Islet of Langerhans (tissue), 1 donor: Measurements from ENCODE around the gene PACS2.
A peak's percentile ranks its signal among the peaks of the same experiment; 100 is the strongest.
"Not testable (repeated sequence)": the region's sequence is repeated elsewhere in the genome, so short reads cannot be mapped to it uniquely, and the experiment has no call there.

Experiments
- FAIRE-seq: peaks from one replicate; lab custom pipeline; 2011; peaks lifted over from hg19 to GRCh38; lab: Jason Lieb, UNC

The PACS2 gene

DNA sequence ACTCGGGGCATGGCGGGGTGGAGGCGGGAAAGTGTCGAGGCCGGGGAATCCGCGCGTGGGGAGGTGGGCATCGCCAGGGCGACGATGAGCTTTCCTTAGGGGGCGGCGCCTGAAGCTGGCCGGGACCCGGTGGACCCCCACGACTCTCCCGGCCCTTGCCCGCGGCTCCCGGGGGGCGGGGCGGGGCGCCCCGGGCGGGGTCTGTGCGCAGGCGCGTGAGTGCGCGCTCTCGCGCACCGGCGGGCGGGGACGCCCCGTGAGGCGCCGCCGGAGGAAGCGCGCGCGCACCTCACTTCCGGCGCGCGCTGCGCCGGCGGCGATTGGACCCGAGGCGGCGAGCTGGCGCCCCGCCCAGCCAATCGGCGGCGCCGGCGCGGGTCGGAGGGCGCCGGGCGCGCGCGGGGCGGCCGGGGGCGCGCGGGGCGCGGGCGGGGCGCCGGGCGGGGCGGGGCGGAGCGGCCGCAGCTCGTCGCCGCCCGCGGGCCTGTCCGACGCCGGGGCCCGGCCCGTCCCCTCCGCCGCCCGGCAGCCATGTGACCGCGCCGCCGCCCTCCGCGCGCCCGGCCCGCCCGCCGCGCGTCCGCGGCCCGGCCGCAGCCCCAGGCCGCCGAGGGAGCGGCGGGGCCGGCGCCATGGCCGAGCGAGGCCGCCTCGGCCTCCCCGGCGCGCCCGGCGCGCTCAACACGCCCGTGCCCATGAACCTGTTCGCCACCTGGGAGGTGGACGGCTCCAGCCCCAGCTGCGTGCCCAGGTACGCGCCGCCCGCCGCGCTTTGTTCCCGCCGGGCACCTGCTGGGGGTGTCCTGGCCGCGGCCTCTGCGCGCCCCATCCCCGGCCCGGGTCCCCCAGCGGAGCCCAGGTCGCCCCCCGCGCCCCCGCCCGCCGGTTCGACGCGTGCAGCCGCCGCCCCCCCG, at the start of gene PACS2:
Gene PACS2, plus strand, starts transcription at position 462 of the 914 bp plus-strand sequence. Its CDS starts 171 bp downstream, at position 633.
- no peak for FAIRE-seq

DNA sequence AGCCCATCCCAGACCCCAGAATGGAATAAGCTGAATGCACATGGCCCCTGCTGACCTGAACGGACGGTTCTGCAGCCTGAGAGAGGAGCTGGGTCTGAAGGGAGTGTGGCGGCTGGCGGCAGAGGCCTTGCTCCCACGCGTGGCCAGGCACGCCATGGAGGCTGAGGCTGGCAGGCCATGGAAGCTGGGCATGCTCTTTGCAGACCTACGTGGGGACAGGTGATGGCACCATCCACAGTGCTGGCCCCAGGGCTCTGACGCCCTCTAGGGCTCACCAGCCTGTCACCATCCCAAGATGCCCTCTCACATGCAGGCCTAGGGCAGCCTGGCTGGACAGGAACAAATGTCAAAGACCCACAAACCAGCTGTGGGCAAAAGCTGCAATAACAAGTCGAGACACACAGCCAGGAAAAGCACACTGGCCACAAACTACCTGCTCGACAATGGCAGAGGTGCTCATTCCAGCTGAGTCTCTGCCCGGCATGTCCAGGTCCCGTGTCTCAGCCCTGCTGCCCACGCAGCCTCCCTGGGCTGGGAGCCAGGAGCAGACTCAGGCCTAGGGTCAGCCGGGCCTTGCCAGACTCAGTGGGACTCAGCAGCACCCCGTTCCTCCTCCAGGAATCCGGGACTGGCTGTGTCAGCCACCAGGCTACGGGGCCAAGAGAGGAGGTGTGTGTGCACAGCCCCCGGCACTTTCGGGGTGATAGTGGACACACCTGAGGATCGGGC, 46.6 kb upstream of the PACS2 start:
- FAIRE-seq, result no peak

DNA sequence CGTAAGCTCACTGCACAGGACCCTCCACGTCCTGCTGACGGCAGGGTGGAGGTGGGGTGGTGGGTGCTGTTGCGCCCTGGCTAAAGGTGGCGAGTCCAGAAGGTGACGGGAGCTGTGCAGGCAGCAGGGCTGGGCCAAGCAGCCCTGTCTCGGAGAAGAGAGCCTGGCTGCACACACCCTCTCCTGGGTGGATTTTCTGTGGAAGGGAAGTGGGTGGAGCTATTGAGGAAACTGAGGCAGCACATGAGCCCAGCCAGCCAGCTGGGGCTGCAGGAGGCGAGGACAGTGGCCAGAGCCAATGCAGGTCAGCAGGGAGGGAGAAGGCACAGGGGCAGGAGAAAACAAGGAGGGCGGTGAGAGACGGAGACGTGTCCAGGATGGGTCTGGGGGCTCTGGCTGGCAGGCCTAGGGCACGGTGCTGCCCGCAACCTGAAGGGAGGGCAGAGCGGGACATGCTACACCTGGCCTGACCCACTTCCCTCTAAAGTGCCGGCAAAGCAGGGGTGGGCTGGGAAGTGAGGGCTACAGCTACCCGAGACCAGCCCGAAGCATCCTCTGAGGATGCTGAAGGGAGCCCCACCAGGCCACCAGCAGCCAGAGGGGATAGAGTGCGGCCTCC, 45.7 kb upstream of the PACS2 start:
- FAIRE-seq, result no peak

DNA sequence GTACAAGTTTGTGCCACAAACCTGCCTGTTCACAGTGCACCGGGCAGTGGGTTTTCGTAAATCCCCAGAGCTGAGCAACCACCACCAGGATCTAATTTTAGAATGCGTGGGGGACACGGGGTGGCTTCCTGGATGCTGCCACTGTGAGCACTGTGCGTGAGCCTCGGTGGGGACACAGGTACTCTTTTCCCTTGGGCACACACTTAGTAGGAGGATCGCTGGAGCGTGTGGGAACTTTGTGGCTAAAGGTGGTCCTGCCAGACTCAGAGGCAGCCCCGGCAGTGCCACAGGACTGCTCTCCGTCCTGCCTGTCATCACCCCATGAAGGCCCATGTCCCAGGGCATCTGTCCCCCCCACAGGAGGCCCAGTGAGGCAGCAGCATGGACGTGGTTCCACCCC, 45.1 kb upstream of the PACS2 start:
- FAIRE-seq, result no peak

DNA sequence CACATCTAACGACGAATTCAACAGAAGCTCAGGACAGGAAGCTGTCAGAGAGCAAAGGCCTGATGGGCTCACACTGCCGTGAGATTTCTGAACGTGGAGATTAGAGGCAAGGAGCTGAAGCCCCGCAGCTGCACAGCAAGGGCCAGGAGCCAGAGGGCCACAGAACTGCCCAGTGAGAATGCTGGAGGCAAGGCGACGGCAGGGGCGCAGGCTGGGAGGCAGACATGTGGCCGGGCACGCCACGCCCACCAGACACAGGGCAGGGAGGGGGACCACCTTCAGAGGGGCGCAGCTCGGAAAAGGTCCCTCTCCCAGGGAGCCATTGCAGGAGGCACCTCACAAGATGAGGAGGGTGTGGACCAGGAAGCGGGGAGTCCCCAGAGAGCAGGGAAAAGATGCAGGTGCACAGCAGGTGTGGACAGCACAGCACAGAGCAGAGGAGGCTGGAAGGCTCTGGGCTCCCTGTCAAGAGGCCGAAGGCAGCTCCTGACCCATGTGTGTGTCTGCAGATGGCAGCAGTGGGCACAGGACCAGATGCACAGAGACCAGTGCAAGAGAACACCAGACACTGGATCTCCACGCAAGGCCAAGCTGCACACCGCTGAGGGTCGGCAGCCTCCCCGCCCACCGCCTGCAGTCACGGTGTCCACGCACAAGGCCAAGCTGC, 43.2 kb upstream of the PACS2 start:
- FAIRE-seq, result no peak

DNA sequence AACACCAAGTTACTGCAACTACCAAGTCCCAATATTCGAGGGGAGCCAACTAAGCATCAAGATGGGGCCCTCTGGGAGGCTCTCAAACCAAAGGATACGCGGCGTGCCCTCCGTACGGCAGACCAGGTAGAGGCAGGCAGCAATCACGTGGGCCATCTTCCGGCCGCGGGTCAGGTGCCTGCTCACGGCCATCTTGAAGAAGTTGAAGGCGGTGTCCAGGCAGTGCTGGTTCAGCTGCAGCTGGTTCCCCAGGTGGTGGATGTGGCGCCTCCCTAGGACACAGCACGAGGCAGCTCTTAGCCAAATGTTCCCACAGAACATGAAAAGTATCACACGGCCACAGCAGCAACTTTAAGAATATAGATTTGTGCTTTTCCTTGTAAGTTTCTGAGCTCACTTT, 41.9 kb upstream of the PACS2 start:
- FAIRE-seq, result no peak

DNA sequence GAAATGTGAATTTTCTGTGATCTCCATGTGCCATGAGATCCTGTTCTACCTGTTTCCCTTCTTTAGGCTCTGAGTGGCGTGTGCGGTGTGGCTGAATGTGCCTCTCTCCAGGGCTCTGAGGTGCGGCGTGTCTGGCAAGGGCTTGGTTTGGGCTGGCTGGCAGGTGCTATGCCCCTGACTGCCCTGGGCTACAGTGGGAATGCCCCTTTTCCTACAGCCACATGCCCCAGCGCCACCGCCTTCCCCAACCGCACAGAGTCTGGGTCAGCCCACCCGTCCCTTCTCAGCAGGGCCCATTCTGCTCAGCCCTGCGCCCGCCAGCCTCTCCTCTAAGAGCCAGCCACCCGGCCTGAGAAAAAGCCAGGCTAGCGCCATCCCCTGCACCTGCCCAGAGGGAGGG, 41.5 kb upstream of the PACS2 start:
- FAIRE-seq, result no peak

DNA sequence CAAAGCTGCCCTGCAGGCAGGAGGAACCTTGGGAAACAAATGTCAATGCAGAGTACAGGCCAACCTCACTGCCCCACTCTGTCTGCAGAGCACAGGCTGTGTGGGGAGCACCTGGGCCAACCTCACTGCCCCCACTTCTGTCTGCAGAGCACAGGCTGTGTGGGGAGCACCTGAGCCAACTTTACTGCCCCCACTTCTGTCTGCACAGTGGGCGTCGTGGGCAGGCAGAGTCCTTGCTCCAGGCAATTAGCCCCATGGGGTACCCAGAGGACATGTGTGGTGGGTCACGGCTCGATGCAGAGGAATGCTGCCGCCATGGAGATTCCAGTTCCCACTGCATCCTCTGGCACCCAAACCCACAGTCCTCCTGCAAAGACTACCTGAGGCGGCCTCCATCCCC, 39.9 kb upstream of the PACS2 start:
- FAIRE-seq, result no peak

DNA sequence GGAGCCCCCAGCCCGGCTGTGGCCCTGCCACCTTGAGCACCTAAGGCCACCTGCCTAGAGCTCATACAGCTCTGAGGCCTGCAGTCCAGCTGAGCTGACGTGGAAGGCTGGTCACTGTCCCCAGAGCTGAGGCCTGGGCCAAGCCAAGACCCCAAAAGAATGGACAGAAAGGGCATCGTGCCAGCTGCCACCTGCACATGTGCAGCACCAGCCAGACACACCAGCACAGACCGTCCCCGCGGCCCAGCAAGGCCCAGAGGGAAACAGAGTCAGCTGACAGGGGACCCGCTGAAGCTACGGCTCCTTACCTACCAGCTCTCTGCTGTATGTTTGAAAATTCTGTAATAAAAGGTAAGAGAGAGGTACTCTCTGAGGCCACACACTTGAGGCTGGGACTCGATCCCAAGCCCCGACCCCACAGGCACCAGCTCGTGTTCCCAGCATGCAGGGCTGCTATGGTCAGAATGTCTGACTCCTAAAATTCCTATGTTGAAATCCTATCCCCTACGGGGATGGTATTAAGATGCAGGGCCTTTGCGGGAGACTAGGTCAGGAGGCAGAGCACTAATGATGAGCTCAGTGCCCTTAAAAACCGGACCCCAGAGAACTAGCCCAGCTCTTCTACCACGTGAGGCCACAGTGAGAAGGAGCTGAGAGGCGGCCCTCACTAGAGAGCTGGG, 39.1 kb upstream of the PACS2 start:
- FAIRE-seq, result no peak

DNA sequence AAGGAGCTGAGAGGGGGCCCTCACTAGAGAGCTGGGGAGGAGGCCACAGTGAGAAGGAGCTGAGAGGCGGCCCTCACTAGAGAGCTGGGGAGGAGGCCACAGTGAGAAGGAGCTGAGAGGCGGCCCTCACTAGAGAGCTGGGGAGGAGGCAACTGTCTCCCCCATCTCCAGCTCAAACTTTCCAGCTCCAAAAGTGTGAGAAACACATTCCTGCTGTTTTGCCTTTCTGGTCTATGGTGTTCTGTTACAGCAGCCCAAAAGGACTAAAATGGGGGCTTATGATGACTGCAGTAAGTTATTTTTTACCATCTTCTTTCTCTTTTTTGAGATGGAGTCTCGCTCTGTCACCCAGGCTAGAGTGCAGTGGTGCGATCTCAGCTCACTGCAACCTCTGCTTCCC, 37.1 kb upstream of the PACS2 start:
- FAIRE-seq, result not testable (repeated sequence)

DNA sequence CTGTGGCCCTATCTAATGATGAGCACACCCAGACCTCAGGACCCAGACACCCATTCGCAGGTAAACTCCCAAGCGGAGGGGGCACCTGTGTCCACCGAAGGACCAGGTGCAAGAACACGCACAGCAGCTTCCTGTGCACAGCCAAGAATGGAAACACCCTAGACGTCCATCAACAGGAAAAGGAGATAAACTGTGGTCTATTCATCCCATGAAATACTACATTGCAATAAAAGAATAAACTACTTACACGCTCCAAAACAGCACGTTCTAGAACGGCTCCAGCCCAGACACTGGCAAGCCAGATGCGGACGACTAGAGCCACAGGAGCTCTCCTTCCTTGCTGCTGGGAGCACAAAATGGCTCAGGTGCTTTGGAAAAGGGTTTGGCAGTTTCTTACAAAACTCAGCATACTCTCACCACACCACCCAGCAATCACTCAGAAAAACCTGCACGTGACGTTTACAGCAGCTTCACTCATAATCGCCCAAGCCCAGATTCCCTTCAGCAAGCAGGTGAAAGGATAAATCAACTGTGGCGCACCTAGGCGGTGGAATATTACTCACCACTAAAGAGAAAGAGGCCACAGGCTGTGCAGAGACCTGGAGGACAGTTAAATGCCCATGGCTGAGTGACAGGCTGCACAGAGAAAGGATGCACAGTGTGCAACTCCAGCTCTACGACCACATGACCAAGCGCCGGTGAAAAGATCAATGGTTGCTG, 34.7 kb upstream of the PACS2 start:
- FAIRE-seq, result no peak

DNA sequence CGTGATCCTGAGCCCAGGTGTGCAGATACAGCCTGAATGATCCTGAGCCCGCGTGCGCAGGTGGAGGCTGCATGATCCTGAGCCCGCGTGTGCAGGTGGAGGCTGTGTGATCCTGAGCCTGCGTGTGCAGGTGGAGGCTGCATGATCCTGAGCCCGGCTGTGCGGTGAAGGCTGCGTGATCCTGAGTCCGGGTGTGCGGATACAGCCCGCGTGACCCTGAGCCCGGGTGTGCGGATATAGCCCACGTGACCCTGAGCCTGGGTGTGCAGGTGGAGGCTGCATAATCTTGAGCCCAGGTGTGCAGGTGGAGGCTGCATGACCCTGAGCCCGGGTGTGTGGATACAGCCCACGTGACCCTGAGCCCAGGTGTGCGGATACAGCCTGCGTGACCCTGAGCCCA, 34.0 kb upstream of the PACS2 start:
- no peak for FAIRE-seq

DNA sequence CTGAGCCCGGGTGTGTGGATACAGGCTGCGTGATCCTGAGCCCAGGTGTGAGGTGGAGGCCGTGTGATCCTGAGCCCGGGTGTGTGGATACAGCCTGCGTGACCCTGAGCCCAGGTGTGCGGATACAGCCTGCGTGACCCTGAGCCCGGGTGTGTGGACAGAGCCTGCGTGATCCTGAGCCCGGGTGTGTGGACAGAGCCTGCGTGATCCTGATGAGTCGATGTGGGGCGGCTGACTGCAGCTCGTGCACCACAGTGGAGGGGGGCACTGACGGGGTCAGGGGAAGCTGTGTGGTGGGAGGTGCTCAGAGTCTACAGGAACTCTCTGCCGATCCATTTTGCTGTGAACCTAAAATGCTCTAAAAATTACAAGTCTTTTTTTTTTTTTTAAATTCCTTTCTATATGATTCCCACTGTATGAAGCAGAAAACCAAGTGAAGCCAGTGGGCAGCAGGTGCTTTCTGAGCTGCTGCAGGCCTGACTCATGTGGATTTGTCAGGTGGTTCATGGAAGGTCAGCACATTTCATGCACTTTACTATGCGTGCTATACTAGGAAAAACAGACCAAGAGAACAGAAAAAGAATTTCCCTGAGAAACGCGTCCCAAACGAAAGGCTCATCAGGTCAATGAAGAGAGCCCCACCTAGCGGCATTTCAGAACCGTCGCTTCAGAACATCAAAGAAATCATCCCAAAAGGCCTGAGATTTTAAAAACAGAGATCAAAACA, 33.0 kb upstream of the PACS2 start:
- FAIRE-seq, result peak; percentile 91

DNA sequence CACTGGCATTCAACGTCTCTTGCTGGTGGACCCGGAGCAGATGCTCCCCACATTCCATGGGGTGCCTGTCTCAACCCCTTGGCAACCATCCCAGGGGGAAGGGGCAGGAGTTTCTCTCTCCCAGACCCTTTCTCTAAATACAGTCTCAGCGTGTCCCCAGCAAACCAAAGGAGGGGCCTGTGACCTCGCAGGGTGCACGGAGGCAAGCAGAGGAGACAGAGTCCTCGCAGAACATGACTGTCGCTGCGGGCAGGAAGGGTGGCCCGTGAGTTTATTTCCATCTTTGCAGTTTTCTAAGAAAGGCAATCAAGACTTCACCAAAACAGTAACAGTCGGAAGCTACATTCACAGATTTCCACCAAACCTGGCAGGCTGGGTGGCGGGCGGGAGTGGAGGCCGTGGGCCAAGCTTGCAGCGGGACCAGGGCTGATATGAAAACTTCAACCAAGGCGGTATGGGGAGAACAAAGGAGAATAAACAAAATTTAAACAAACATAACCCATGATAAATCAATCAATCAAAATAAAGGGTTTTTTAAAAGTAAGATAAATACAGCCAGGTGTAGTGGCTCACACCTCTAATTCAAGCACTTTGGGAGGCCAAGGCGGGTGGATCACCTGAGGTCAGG, 32.3 kb upstream of the PACS2 start:
- FAIRE-seq, result no peak

DNA sequence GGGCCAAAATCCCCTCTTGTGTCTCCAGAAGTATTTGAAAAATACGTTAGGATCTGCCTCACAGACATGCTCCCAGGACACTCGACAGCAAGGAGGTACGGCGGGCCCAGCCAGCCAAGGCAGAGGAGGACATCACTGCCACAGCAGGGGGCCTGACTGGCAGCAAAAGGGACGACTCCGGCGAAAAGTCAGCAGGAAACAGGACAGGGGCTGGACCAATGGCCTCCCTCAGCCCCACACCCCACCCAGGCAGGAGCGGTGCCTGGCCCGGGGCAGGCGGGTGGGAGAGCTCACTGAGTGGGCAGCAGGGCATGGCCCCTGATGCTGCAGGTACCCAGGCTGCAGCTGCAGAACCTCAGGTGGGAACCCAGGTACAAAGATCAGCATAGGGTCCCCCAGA, 31.5 kb upstream of the PACS2 start:
- FAIRE-seq, result no peak

DNA sequence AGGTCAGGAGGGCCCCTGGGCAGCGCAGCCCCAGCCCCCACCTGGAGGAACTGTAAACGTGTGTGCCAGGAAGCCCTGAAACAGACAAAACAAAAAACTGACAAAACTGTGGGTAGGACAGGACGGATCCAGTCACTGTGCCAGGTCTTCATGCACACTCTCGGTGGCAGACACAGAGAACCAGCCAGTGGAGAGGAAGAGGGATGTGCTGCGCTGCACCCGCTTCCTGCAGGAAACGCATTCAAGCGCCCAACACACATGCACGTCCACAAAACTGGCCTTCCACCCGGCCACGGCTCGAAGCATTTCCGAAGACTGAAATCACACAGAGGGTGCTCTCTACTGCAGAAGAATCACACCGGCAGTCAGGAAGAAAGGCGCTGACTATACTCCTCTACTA, 30.6 kb upstream of the PACS2 start:
- FAIRE-seq, result no peak

DNA sequence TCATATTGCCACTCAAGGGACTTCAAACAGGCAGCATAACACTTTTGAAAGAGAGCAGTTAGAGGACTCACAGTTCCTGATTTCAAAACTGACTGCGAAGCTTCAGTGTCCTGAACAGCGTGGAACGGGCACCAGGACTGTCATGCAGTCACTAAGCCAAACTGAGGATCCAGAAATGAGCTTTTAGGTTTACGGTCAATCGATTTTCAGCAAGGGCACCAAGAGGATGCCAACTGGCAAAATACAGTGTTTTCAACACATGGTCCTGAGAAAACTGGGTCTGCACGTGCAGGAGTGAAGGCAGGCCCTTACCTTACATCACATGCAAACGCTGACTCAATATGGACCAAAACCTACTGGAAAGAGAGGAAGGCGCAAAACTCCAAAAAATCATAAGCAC, 29.4 kb upstream of the PACS2 start:
- FAIRE-seq, result no peak

DNA sequence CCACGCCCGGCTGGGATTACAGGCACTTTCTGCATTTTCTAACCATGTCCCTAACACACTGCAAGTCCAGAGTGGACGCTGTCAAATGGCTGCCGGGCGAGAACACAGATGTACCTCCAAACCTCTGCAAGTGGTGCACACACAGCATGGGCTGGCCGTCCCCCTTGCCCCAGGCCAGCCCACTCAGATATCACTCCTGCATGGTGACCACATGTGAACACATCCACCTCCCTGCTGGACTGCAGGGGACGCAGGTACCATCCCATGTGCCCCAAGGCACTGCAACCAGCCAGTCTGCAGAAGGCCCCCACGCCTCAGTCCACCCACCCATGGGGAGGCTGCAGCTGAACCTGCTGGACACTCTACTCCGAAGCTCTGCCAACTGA, 27.8 kb upstream of the PACS2 start:
- FAIRE-seq, result no peak

DNA sequence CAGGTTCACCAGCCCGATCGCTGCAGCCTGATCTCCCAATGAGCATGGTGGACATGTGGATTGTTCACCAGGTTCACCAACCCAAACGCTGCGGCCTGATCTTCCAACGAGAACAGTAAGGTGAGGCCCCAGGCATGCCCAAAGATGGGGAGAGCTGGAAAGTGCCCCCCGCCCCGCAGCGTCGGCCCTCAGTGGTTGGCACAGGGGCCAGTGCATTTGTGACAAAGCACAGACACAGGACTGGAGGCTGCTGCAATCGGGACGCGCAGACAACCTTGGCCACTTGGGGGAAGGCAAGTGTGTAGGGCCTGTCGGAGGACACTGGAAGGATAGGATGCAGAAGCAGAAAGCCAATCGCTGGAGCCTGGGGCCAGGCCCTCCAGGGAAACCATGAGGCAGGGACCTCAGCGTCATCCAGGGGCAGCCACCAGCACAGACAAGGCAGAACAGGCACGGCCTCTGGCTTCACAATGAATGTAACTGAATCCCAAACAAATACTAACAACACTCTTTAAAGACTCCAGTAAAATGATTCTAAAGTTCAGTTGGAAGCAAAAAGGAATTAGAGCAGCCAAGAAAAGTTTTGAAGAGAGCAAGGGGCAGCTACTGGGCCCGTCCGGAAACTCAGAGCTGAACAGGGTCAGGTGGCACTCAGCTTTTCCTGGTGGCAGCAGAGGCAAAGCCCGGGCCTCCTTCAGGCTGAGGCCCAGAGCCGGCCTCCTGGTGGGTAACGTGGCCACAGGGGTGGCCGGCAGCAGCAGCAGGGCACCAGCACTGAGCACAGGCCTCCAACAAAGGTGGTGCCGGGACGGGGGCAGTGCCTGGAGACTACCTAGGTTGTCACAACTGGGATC, 27.1 kb upstream of the PACS2 start:
- no peak for FAIRE-seq
